GM06990 (cell line): ENCODE results near the gene PDHX.
A peak's percentile ranks its signal among the peaks of the same experiment; 100 is the strongest.

ENCODE experiments used
- DNase-seq: peaks from one replicate; pipeline ENCODE4 v3.0.0-alpha.2; 2011; ENCODE audit not compliant: insufficient read length; ENCODE audit errors: extremely low read depth
- H3K27me3 ChIP-seq: replicated peaks from 2 replicates; pipeline ENCODE4 v1.6.0; 2011; ENCODE audit warnings: low read length; ENCODE audit not compliant: control insufficient read depth, insufficient read depth
- H3K36me3 ChIP-seq: 2 replicates; pipeline ENCODE4 v1.5.1; 2011; ENCODE audit warnings: low read length; ENCODE audit not compliant: control insufficient read depth, insufficient read depth
- H3K4me3 ChIP-seq: replicated peaks from 2 replicates; pipeline ENCODE4 v1.5.1; 2011; ENCODE audit warnings: low read depth, mild to moderate bottlenecking, control low read depth, low read length
- TF ChIP-seq, protein P1 (sequence below): IDR thresholded peaks from 2 replicates; pipeline ENCODE4 v1.5.1; 2011; ENCODE audit warnings: low read length, control low read depth, mild to moderate bottlenecking, inconsistent platforms; ENCODE audit not compliant: insufficient read depth, poor library complexity, severe bottlenecking

Gene PDHX

DNA sequence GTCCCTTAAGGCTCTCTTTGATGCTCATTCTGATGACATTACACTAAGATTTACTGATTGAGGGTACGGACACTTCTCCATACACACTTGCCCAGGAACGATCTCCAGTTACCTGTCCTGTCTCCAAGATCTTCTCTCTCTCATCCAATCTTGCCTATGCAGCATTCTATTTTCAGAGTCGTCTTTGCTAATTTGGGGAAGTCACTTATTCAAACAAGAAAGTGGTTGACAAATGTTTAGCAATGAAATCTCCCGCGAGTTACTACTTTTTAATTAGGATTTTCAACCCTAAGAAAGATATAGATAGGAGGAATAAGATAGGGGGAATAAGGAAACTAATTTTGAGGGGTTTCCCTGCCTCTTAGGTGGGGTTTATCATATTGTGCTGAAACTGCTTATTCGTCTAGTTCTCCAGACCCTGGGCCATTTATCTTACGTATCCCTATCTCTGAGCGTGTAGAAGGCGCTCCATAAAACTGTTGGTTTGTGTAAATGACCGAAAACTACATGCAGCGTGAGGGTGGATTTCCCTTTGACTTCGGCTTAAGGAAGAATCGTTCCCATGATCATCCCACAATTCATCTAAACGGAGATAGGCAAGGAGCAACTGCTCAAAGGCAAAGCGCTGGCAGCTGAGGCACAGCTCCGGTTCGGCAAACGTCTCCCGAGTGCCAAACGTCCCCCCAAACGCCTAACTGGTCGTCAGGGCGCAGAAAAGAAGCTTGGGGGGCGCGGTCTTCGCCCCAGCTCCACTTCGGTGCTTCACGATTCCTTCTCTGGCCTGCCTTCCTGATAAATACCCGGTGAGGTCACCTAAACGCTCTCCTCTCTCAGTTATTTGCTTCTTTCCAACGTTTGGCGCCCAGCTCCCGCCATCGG lies 1.0 kb upstream of the PDHX start:
- TF ChIP-seq, protein P1, sequence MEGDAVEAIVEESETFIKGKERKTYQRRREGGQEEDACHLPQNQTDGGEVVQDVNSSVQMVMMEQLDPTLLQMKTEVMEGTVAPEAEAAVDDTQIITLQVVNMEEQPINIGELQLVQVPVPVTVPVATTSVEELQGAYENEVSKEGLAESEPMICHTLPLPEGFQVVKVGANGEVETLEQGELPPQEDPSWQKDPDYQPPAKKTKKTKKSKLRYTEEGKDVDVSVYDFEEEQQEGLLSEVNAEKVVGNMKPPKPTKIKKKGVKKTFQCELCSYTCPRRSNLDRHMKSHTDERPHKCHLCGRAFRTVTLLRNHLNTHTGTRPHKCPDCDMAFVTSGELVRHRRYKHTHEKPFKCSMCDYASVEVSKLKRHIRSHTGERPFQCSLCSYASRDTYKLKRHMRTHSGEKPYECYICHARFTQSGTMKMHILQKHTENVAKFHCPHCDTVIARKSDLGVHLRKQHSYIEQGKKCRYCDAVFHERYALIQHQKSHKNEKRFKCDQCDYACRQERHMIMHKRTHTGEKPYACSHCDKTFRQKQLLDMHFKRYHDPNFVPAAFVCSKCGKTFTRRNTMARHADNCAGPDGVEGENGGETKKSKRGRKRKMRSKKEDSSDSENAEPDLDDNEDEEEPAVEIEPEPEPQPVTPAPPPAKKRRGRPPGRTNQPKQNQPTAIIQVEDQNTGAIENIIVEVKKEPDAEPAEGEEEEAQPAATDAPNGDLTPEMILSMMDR: no peak
- Histone ChIP-seq H3K4me3 (peak overlapping the region; percentile 89), H3K27me3 (no peaks in the 10 kb centered on the region), H3K36me3 (no peaks in the 10 kb centered on the region)
- no peak for DNase-seq

DNA sequence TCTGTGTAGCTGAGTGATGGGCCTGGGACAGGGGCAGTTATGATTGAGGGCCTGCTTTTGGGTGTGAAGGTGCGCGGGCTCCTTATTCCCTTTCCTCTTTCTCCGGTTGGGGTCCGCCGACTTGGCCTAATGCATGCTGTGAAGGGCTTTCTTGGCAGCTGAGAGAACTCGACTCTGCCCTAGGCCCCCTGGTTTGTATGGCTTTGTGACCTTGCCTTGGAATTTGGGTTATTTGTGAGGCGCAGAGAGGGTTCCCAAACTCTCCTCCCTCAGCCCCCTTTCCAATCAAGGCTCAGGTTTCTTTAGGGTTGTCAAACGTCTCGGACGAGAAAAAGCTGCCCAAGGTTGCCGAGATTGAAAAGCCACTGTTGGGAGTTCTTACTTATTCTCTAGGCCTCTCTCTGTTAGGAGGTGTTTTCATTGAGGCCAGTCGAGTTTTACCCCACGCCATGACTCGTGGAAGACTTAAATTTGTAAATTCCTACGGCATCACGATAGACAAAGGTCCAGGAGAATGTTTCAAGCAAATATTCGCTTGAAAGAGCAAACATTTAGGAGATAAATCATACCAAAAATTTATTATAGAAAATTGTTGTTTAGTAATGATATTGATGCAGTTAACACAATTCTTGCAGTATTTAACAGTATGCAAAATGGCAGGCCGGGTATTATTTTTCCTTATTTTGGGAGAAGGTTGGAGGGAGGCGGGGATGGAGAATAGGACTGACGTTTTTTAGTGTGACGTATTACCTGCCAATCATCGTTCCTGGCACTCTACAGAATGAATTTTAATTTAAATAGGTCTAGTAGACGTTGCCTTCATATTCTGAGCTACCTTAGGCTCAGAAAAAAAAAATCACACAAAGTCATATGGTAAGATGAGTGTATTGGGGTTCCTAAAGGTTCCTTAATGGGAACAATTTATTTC lies 689 bp downstream of the PDHX start:
- no peak for DNase-seq
- Histone ChIP-seq H3K36me3 (no peaks in the 10 kb centered on the region), H3K27me3 (no peaks in the 10 kb centered on the region), H3K4me3 (peak overlapping the region; percentile 89)
- TF ChIP-seq, protein P1: no peak

DNA sequence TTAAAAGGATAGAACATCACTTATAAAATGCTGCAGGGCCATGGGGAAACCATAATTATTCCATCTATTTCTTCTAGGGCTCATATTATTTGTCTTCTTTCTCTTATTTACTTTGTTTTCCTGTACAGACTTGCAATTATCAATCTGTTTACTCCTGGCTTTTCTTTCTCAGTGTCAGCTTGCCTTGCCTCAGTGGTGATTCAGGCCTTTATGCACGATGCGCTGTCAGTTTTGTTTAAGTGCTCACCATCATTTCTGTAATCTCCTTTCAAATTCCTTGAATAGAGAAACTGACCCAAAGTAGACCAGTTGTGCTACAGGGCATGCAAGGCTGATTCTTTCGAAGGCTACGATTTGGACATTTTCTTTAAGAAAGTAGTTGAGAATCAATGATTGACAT lies 4.7 kb downstream of the PDHX start:
- TF ChIP-seq, protein P1: no peak

DNA sequence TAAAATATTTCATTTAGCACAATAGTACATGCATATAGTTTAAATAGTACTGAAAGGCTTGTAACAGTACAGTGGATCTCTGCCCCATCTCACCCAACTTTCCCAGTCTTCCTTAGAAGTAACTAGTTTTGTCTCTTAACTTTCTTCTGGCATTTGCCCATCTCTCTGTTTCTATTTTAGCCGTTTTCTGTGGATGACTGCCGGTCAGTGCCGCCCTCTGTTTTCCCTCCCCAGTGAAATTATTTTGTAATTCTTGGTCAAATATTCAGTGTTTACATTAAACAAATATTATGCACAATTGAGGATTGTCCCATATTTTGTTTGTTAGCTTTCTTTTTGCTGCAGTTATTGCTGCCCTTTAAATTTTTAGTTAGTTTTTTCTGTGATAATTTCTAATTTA lies 8.3 kb downstream of the PDHX start:
- Histone ChIP-seq H3K4me3 (no peak overlapping the region), H3K36me3 (no peaks in the 10 kb centered on the region), H3K27me3 (no peaks in the 10 kb centered on the region)
- DNase-seq: no peak
- TF ChIP-seq, protein P1: no peak

More for the DNA sequence above, 4.7 kb downstream of the PDHX start:
- no peaks in the 10 kb centered on the region for H3K36me3 ChIP-seq
- no peak overlapping the region for H3K4me3 ChIP-seq
- H3K27me3 ChIP-seq: no peaks in the 10 kb centered on the region
- DNase-seq: no peak

DNA sequence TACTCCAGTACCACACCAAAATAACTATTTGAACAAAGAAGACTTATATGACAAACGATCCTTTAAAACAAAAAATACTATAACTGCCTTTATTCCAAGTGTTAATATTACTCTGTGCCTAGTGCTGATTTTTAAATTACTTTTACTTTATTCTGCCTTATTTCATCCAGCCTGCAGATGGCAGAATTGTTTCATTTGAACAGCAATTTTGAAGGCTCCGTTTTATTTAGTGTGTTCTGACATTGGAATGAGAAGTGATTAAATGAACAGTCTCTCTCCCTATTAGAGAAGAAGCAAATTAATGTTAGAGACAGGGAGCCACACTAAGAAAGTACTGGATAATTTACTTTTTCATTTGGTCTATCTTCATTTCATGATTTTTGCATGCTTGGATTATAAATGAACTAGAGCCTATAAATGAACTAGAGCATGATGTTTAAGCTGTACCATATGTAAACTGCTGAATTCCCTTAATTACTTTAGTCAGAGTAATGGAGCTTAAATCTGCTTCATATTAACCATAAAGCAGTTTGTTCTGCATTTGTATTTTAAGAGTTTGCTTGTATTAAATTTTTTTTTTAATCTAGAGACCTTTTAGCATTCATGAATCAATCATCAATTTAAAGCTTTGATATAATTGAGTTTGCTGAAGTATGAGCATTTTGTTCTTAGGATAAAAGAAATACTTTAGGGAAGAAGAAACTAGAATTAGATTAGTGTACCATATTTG lies 9.8 kb downstream of the PDHX start:
- Histone ChIP-seq H3K36me3 (no peaks in the 10 kb centered on the region), H3K4me3 (no peak overlapping the region), H3K27me3 (no peaks in the 10 kb centered on the region)
- peak; percentile 25 for DNase-seq
- TF ChIP-seq, protein P1: peak; percentile 65
